Gastrocnemius medialis (tissue), 4 donors: ENCODE data around the gene ANXA3. TPM values are rescaled to one million over a fixed set of nuclear protein-coding genes. Genes with fewer than 3 reads are reported as not detected.

ENCODE experiments used
- ATAC-seq, 2 donors: fragments of 150-250 bp; one replicate each; pipeline ENCODE4 v1.9.1; 2016
- DNase-seq, 2 donors: peaks; one replicate each; pipeline ENCODE4 v3.0.0-alpha.2; 2019
- H3K27ac ChIP-seq, 4 donors: fragments of 200-600 bp; sonication (generic); 1 replicate in 1 of 4; 2 replicates in 3 of 4; pipeline ENCODE4 v1.5.1; 2016 to 2018; ENCODE audit warnings: mild to moderate bottlenecking in 2 of 4, moderate library complexity in 1 of 4
- H3K27me3 ChIP-seq, 3 donors: fragments of 200-600 bp; sonication (generic) in 2 of 3; 1 replicate in 1 of 3; 2 replicates in 2 of 3; pipeline versions ENCODE4 v1.5.1 to v1.6.0; 2016 to 2019; ENCODE audit warnings: mild to moderate bottlenecking in 1 of 3, moderate library complexity in 1 of 3
- H3K36me3 ChIP-seq, 2 donors: fragments of 200-600 bp; sonication (generic) in 1 of 2; one replicate each; pipeline ENCODE4 v1.5.1; 2017 to 2018
- H3K4me1 ChIP-seq, 2 donors: fragments of 200-600 bp; sonication (generic) in 1 of 2; one replicate each; pipeline ENCODE4 v1.5.1; 2016 to 2017; ENCODE audit warnings: mild to moderate bottlenecking in 2 of 2
- H3K4me3 ChIP-seq, 4 donors: fragments of 200-600 bp; sonication (generic) in 3 of 4; 1 replicate in 1 of 4; 2 replicates in 3 of 4; pipeline ENCODE4 v1.5.1; 2016 to 2019; ENCODE audit warnings: mild to moderate bottlenecking in 2 of 4
- H3K9me3 ChIP-seq, 3 donors: fragments of 200-600 bp; sonication (generic) in 2 of 3; 1 replicate in 1 of 3; 2 replicates in 2 of 3; pipeline ENCODE4 v1.5.1; 2016 to 2019
- CTCF ChIP-seq, 5 experiments: fragments of 450-650 bp in 3 of 5; fragments of 200-600 bp in 2 of 5; sonication (generic) in 2 of 5; IDR thresholded peaks in 4 of 5; conservative IDR thresholded peaks in 1 of 5; 1 replicate in 4 of 5; 2 replicates in 1 of 5; pipeline ENCODE4 v1.5.1; 2016 to 2019; ENCODE audit warnings: antibody characterized with exemption in 5 of 5, mild to moderate bottlenecking in 3 of 5, moderate library complexity in 3 of 5
- POLR2A ChIP-seq, 2 donors: fragments of 450-650 bp; IDR thresholded peaks; one replicate each; pipeline ENCODE4 v1.6.1; 2017; ENCODE audit warnings: antibody characterized with exemption in 2 of 2, mild to moderate bottlenecking in 2 of 2, moderate library complexity in 2 of 2
- in situ Hi-C, 4 donors: fragments of 200-750 bp; cut with MboI; loops; one replicate each; pipeline versions ENCODE4 v1.15.0 to v1.8.0; 2017; ENCODE audit warnings: low sequenced_read_pairs in 4 of 4
- intact Hi-C: fragments of 100-400 bp; cut with DNase I; formaldehyde crosslinking; loops from one replicate; pipeline ENCODE4 v1.15.1; 2023; ENCODE audit warnings: low total_unique reads
- total RNA-seq, 4 donors: library from RNA; depleted of rRNA; stranded (reverse); fragments of >200 nt; gene quantifications; one replicate each; pipeline versions ENCODE4 v1.1.0 to v1.2.3, GENCODE V29; 2016

ANXA3 gene
- total RNA-seq, 4 donors from 2014 or later = 15.4 to 22.8 (median 17.7) TPM

DNA sequence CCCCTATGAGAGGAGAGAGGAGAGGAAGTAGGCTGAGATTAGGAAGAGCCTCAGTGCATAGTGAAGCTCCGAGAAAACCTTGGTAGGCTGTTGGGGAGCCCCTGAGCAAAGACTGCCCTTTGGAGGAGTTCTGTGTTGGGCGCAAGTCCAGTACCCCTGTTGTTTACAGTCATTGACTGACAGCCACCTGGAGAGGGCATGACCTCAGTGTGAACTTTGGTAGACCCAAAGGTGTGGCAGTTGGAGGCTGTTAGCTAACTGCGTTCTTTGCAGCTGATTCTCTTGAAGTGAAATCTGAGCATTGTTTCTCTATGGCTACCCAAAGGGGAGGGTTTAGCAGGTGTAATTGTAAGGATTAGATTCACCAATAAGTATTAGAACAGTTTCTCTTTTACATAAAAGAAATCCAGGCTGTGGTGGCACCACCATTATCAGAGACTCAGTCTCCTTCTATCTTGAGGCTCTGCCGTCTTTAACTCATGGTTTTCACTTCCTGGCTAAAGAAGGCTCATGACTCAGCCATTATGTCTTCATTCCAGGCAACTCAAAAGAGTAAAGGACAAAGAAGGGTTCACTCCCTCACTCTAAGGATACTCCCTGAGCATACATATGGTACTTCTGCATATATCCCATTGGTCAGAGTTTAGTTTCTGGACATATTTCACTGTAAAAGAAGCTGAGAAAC lies 33.4 kb downstream of the ANXA3 start:
- in situ Hi-C loops = no loop called here
- TF ChIP-seq CTCF (IDR thresholded peaks at IDR 0.05 in 4 of 5, conservative IDR thresholded peaks at IDR 0.05 in 1 of 5) (no peak), POLR2A (IDR thresholded peaks at IDR 0.05) (no peak)
- no peak for DNase-seq
- ATAC-seq = no peak
- Histone ChIP-seq H3K27ac (no peak overlapping the region), H3K4me1 (peaks cover 0 to 7% of the 10 kb centered on the region in 2 donors), H3K27me3 (no peaks in the 10 kb centered on the region), H3K36me3 (peaks cover 0 to 6% of the 10 kb centered on the region in 2 donors), H3K4me3 (no peak overlapping the region), H3K9me3 (no peaks in the 10 kb centered on the region)
- intact Hi-C loops = no loop called here

- Histone ChIP-seq H3K9me3 (no peaks in the 10 kb centered on the region), H3K27me3 (no peaks in the 10 kb centered on the region), H3K36me3 (peaks cover 0 to 6% of the 10 kb centered on the region in 2 donors), H3K4me3 (no peak overlapping the region), H3K27ac (no peak overlapping the region), H3K4me1 (peaks cover 0 to 7% of the 10 kb centered on the region in 2 donors)
- in situ Hi-C loops = no loop called here
- ATAC-seq (no peak), DNase-seq (no peak)
- intact Hi-C loops = no loop called here
- TF ChIP-seq CTCF (IDR thresholded peaks at IDR 0.05 in 4 of 5, conservative IDR thresholded peaks at IDR 0.05 in 1 of 5) = no peak
- TF ChIP-seq POLR2A (IDR thresholded peaks at IDR 0.05) = no peak
Observed at GRCh38 chr4:78585633-78586032, 34.1 kb downstream of the ANXA3 start.

DNA sequence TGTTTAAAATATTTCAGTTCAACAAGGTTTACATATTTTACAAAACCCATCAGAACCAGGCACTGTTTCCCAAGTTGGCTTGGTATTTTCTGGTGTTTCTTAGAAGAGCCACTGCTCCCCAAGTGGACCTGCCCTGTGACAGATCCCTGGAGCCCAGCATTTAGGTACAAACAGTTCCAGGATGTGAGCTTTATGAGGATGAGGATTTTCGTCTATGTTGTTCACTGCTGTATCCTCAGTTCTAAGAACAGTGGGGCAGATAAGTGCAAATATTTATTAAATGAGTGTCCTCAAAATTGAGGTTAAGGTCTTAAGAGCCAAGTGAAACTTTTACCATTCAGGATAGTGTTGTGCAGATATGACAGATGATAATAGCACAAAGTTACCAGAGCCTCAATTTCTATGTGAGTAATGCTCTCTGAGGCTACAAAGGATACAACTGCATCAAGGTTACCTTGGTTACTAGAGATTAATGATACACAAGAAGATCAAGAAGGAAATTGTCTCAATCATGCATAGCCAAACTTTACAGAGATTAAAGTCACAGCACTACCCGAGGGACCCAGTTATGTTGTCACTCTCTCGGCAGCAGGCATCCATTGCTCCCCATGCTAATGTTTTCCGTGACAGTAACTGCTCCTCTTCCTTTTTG lies 37.5 kb downstream of the ANXA3 start:
- Histone ChIP-seq H3K4me1 (peaks cover 3 to 24% of the 10 kb centered on the region in 2 donors), H3K9me3 (no peaks in the 10 kb centered on the region), H3K27me3 (no peaks in the 10 kb centered on the region), H3K4me3 (no peak overlapping the region), H3K36me3 (no peaks in the 10 kb centered on the region), H3K27ac (peak overlapping the region in 3 of 4 donors; percentile 51 to 67 (median 54))
- DNase-seq = no peak
- TF ChIP-seq CTCF (IDR thresholded peaks at IDR 0.05 in 4 of 5, conservative IDR thresholded peaks at IDR 0.05 in 1 of 5) (no peak), POLR2A (IDR thresholded peaks at IDR 0.05) (no peak)
- in situ Hi-C loops (no loop called here), intact Hi-C loops (no loop called here)
- ATAC-seq = peak; percentile 65 to 75

- H3K4me3 ChIP-seq = no peak overlapping the region
- DNase-seq (no peak), ATAC-seq (peak in 1 of 2 donors; percentile 43)
- peaks cover 3 to 24% of the 10 kb centered on the region in 2 donors for H3K4me1 ChIP-seq
- intact Hi-C loops = no loop called here
- in situ Hi-C loops = no loop called here
- no peaks in the 10 kb centered on the region for H3K27me3 ChIP-seq
- peak overlapping the region; percentile 40 to 66 (median 52) for H3K27ac ChIP-seq
- no peaks in the 10 kb centered on the region for H3K9me3 ChIP-seq
- no peaks in the 10 kb centered on the region for H3K36me3 ChIP-seq
- TF ChIP-seq POLR2A (IDR thresholded peaks at IDR 0.05) = no peak
- TF ChIP-seq CTCF (IDR thresholded peaks at IDR 0.05 in 4 of 5, conservative IDR thresholded peaks at IDR 0.05 in 1 of 5) = no peak
Observed at GRCh38 chr4:78591404-78591803, 39.8 kb downstream of the ANXA3 start.
